ENCODE results near the gene UFSP1. TPM values are rescaled to one million over a fixed set of nuclear protein-coding genes. Genes with fewer than 3 reads are reported as not detected.
A peak's percentile ranks its signal among the peaks of the same experiment; 100 is the strongest.

The UFSP1 gene
- total RNA-seq, 3 donors from 2014 or later (not counting 1 experiment from before 2014, with no cell fraction given): 1.0 to 1.9 (median 1.3) TPM

DNA sequence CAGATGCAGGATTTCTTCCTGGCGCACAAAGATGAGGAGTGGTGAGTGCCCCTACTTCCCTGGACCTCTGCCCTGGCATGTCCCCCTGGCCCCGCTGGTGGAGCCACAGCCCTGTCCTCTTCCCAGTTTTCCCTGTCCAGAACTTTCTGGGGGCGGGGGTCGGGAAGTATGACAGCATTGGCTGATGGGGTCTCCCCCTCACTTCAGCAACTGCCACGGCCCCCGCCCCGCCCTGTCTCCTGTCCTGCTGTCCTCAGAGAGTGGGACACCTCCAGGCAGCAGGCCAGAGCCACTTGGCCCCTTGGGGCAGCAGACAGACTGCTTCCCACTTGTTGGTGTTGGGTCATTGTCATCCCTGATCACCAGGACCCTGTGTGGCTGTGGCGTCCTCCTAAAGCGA is 7.3 kb downstream of the UFSP1 start:
- Mint-ChIP-seq H3K36me3 (no peaks in the 10 kb centered on the region), H3K4me1 (peaks cover 33 to 39% of the 10 kb centered on the region in 2 donors), H3K27ac (no peak overlapping the region), H3K27me3 (ENCODE audit: low read depth in 2 of 2) (no peaks in the 10 kb centered on the region), H3K4me3 (no peak overlapping the region), H3K9me3 (no peaks in the 10 kb centered on the region)
- intact Hi-C loops (cut with micrococcal nuclease): no loop called here
- TF ChIP-seq, protein P1, sequence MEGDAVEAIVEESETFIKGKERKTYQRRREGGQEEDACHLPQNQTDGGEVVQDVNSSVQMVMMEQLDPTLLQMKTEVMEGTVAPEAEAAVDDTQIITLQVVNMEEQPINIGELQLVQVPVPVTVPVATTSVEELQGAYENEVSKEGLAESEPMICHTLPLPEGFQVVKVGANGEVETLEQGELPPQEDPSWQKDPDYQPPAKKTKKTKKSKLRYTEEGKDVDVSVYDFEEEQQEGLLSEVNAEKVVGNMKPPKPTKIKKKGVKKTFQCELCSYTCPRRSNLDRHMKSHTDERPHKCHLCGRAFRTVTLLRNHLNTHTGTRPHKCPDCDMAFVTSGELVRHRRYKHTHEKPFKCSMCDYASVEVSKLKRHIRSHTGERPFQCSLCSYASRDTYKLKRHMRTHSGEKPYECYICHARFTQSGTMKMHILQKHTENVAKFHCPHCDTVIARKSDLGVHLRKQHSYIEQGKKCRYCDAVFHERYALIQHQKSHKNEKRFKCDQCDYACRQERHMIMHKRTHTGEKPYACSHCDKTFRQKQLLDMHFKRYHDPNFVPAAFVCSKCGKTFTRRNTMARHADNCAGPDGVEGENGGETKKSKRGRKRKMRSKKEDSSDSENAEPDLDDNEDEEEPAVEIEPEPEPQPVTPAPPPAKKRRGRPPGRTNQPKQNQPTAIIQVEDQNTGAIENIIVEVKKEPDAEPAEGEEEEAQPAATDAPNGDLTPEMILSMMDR (IDR thresholded peaks at IDR 0.05): no peak
- H3K4me3 ChIP-seq (ENCODE audit: low read length): no peak overlapping the region
- H3K27ac ChIP-seq (ENCODE audit: low read length): no peak overlapping the region
- 97% methylated on average over 9 of the region's 9 CpGs for WGBS (ENCODE audit: insufficient coverage)
- ATAC-seq (no peak), DNase-seq (no peak)
- peaks cover 76% of the 10 kb centered on the region for H3K36me3 ChIP-seq (ENCODE audit: control insufficient read depth, insufficient read depth, low read length)
- peaks cover 14% of the 10 kb centered on the region for H3K4me1 ChIP-seq (ENCODE audit: control insufficient read depth, insufficient read depth, low read length)
- no peaks in the 10 kb centered on the region for H3K9me3 ChIP-seq (ENCODE audit: control insufficient read depth, insufficient read depth, low read length)
- H3K27me3 ChIP-seq (ENCODE audit: control insufficient read depth, insufficient read depth, low read length): no peaks in the 10 kb centered on the region

DNA sequence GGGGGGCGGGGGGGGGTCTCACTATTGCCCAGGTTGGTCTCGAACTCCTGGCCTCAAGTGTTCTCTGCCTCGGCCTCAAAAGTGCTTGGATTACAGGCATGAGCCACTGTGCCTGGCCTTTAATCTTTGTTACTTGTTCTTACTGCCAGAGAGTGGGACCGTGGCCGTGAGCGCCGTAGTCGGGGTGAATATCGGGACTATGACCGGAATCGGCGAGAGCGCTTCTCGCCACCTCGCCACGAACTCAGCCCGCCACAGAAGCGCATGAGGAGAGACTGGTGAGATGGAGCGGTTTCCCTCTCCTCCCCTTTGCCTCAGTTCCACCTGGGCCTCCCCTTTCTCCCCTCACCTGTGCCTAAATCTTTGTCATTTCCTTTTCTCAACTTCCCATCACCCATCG is 8.4 kb downstream of the UFSP1 start:
- Histone ChIP-seq H3K9me3 (ENCODE audit: control insufficient read depth, insufficient read depth, low read length) (no peaks in the 10 kb centered on the region), H3K36me3 (ENCODE audit: control insufficient read depth, insufficient read depth, low read length) (peaks cover 65% of the 10 kb centered on the region), H3K4me1 (ENCODE audit: control insufficient read depth, insufficient read depth, low read length) (peaks cover 14% of the 10 kb centered on the region), H3K27me3 (ENCODE audit: control insufficient read depth, insufficient read depth, low read length) (no peaks in the 10 kb centered on the region), H3K4me3 (ENCODE audit: low read length) (no peak overlapping the region), H3K27ac (ENCODE audit: low read length) (no peak overlapping the region)
- TF ChIP-seq, protein P1 (IDR thresholded peaks at IDR 0.05): no peak
- Mint-ChIP-seq H3K9me3 (no peaks in the 10 kb centered on the region), H3K4me3 (no peak overlapping the region), H3K36me3 (no peaks in the 10 kb centered on the region), H3K27me3 (ENCODE audit: low read depth in 2 of 2) (no peaks in the 10 kb centered on the region), H3K27ac (no peak overlapping the region), H3K4me1 (peaks cover 37 to 40% of the 10 kb centered on the region in 2 donors)
- ATAC-seq (no peak), DNase-seq (no peak)
- 97% methylated on average over 20 of the region's 20 CpGs for WGBS (ENCODE audit: insufficient coverage)
- intact Hi-C loops (cut with micrococcal nuclease): no loop called here

DNA sequence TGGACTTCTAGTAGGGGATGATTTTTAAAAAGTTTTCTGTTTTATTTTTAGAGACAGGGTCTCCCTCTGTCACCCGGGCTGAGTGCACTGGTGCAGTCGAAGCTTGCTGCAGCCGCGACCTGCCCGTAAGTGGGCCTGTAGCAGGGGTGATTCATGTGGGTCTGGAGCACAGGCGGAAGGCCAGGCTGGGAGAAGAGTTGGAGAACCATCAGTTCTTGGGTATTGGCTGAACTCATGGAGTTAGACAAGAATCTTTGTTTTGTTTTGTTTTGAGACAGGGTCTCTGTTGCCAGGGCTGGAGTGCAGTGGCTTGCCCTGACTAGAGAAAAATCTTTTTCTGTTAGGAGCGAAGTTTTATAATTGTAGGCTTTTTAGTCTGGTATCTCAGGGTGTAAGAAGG is 8.9 kb downstream of the UFSP1 start:
- H3K4me1 Mint-ChIP-seq: peaks cover 39 to 44% of the 10 kb centered on the region in 2 donors
- TF ChIP-seq, protein P1 (IDR thresholded peaks at IDR 0.05): no peak
- H3K27ac Mint-ChIP-seq: no peak overlapping the region

DNA sequence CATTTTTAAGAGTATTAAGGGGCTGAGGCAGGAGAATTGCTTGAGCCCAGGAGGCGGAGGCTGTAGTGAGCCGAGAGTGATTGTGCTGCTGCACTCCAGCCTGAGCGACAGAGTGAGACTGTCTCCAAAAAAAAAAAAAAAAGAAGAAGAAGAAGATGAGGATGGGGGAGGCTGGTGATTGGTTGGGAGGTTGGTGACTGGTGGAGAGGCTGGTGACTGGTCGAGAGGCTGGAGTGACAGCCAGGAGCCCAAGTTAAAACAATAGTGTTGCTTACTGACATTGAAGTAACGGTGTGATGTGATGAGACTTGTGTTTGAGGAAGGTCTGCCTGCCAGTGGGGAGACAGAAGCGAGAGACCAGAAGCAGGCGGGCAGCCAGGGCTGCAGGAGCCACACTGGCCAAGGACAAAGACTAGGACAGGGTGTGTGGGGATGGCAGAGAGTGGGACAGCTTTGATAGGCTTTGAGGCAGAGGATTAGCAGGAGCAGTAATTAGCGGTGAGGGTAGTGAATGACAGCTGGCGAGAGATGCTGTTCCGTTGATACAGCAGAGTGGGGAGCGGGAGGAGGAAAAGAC is 9.7 kb downstream of the UFSP1 start:
- 85% methylated on average over 11 of the region's 11 CpGs for WGBS (ENCODE audit: insufficient coverage)
- ATAC-seq (no peak), DNase-seq (no peak)
- peaks cover 47 to 49% of the 10 kb centered on the region in 2 donors for H3K4me1 Mint-ChIP-seq
- intact Hi-C loops (cut with micrococcal nuclease): no loop called here
- H3K27ac Mint-ChIP-seq: peak overlapping the region in 1 of 2 donors; percentile 24
- H3K36me3 Mint-ChIP-seq: no peaks in the 10 kb centered on the region
- no peak overlapping the region for H3K4me3 ChIP-seq (ENCODE audit: low read length)
- no peak overlapping the region for H3K27ac ChIP-seq (ENCODE audit: low read length)
- no peaks in the 10 kb centered on the region for H3K9me3 ChIP-seq (ENCODE audit: control insufficient read depth, insufficient read depth, low read length)
- peaks cover 18% of the 10 kb centered on the region for H3K4me1 ChIP-seq (ENCODE audit: control insufficient read depth, insufficient read depth, low read length)
- H3K4me3 Mint-ChIP-seq: no peak overlapping the region
- peaks cover 0 to 1% of the 10 kb centered on the region in 2 donors for H3K9me3 Mint-ChIP-seq
- H3K27me3 Mint-ChIP-seq (ENCODE audit: low read depth in 2 of 2): no peaks in the 10 kb centered on the region
- TF ChIP-seq, protein P1 (IDR thresholded peaks at IDR 0.05): no peak
- H3K27me3 ChIP-seq (ENCODE audit: control insufficient read depth, insufficient read depth, low read length): no peaks in the 10 kb centered on the region
- peaks cover 52% of the 10 kb centered on the region for H3K36me3 ChIP-seq (ENCODE audit: control insufficient read depth, insufficient read depth, low read length)

More for the DNA sequence above, 8.9 kb downstream of the UFSP1 start:
- H3K9me3 ChIP-seq (ENCODE audit: control insufficient read depth, insufficient read depth, low read length): no peaks in the 10 kb centered on the region
- intact Hi-C loops (cut with micrococcal nuclease): no loop called here
- DNase-seq (no peak), ATAC-seq (no peak)
- no peak overlapping the region for H3K27ac ChIP-seq (ENCODE audit: low read length)
- no peaks in the 10 kb centered on the region for H3K9me3 Mint-ChIP-seq
- H3K4me3 ChIP-seq (ENCODE audit: low read length): no peak overlapping the region
- H3K27me3 ChIP-seq (ENCODE audit: control insufficient read depth, insufficient read depth, low read length): no peaks in the 10 kb centered on the region
- no peak overlapping the region for H3K4me3 Mint-ChIP-seq
- peaks cover 19% of the 10 kb centered on the region for H3K4me1 ChIP-seq (ENCODE audit: control insufficient read depth, insufficient read depth, low read length)
- 95% methylated on average over 7 of the region's 7 CpGs for WGBS (ENCODE audit: insufficient coverage)
- no peaks in the 10 kb centered on the region for H3K27me3 Mint-ChIP-seq (ENCODE audit: low read depth in 2 of 2)
- no peaks in the 10 kb centered on the region for H3K36me3 Mint-ChIP-seq
- peaks cover 60% of the 10 kb centered on the region for H3K36me3 ChIP-seq (ENCODE audit: control insufficient read depth, insufficient read depth, low read length)
